Esophagus muscularis mucosa (tissue), 4 donors: ENCODE measurements around the gene TAT.

Experiments
- CTCF ChIP-seq, 3 experiments: fragments of 200-600 bp in 2 of 3; fragments of 450-650 bp in 1 of 3; sonication (generic) in 2 of 3; IDR thresholded peaks; one replicate each; pipeline ENCODE4 v1.5.1; 2017 to 2019; ENCODE audit warnings: antibody characterized with exemption in 3 of 3, mild to moderate bottlenecking in 2 of 3, moderate library complexity in 1 of 3
- EP300 ChIP-seq: sonication (generic); formaldehyde crosslinking; IDR thresholded peaks from one replicate; pipeline ENCODE4 v1.6.1; 2017; ENCODE audit warnings: antibody characterized with exemption
- POLR2A ChIP-seq: fragments of 450-650 bp; IDR thresholded peaks from one replicate; pipeline ENCODE4 v1.6.1; 2017; ENCODE audit warnings: antibody characterized with exemption, moderate library complexity, mild to moderate bottlenecking, low read depth

GRCh38 chr16:71570144-71570543, 6.7 kb downstream of the TAT start:
- TF ChIP-seq CTCF (IDR thresholded peaks at IDR 0.05) (no peak), POLR2A (no peak), EP300 (no peak)
